T-cell (primary cell): ENCODE results near the gene EMP3. TPM values are rescaled to one million over a fixed set of nuclear protein-coding genes. Genes with fewer than 3 reads are reported as not detected.

Experiments used
- ATAC-seq, 4 experiments: fragments of 200-7000 bp in 3 of 4; fragments of 150-1000 bp in 1 of 4; cut with Tn5 transposase; replicated peaks in 1 of 4; 1 replicate in 3 of 4; 2 replicates in 1 of 4; pipeline ENCODE4 v1.10.0; 2021; ENCODE audit warnings: moderate library complexity in 3 of 4, mild to moderate bottlenecking in 2 of 4, moderate number of reproducible peaks in 1 of 4
- CTCF ChIA-PET, 2 donors: fragments of 300-600 bp; sonication (Branson Sonifier 250); formaldehyde crosslinking; loops; one replicate each; lab custom pipeline; 2022; ENCODE audit warnings: antibody characterized with exemption in 2 of 2; lab: Charles Lee
- POLR2A ChIA-PET, 2 donors: fragments of 300-600 bp; sonication (Branson Sonifier 250); formaldehyde crosslinking; loops; one replicate each; lab custom pipeline; 2022; ENCODE audit warnings: antibody characterized with exemption in 2 of 2; lab: Charles Lee
- DNase-seq, 35 experiments: peaks; one replicate each; pipeline versions ENCODE4 v3.0.0 to v3.0.0-alpha.2; 2013 to 2023
- H3K27ac ChIP-seq: one replicate; pipeline ENCODE4 v1.5.1; 2013; ENCODE audit warnings: low read length
- H3K27me3 ChIP-seq, 2 experiments: replicated peaks in 1 of 2; 1 replicate in 1 of 2; 2 replicates in 1 of 2; pipeline versions ENCODE4 v1.6.1 to v1.7.0; 2013; ENCODE audit warnings: low read length in 1 of 2, mixed read lengths in 1 of 2; ENCODE audit not compliant: control insufficient read depth in 2 of 2, insufficient read depth in 2 of 2; ENCODE audit errors: extremely low read depth in 1 of 2
- H3K36me3 ChIP-seq, 2 donors: 1 replicate in 1 of 2; 2 replicates in 1 of 2; pipeline versions ENCODE4 v1.6.1 to v1.7.0; 2013; ENCODE audit warnings: low read length in 1 of 2; ENCODE audit not compliant: control insufficient read depth in 2 of 2, insufficient read depth in 1 of 2; ENCODE audit errors: extremely low read depth in 1 of 2
- H3K4me1 ChIP-seq, 2 experiments: 1 replicate in 1 of 2; 2 replicates in 1 of 2; pipeline versions ENCODE4 v1.6.1 to v1.7.0; 2013; ENCODE audit warnings: low read length in 2 of 2, mixed read lengths in 1 of 2; ENCODE audit not compliant: insufficient read depth in 2 of 2, control insufficient read depth in 1 of 2; ENCODE audit errors: extremely low read depth in 1 of 2
- H3K4me3 ChIP-seq, 2 donors: 1 replicate in 1 of 2; 2 replicates in 1 of 2; pipeline versions ENCODE4 v1.5.1 to v1.7.0; 2013; ENCODE audit warnings: mild to moderate bottlenecking in 2 of 2, low read length in 1 of 2, moderate library complexity in 1 of 2; ENCODE audit not compliant: control insufficient read depth in 1 of 2; ENCODE audit errors: extremely low read depth in 1 of 2
- H3K9me3 ChIP-seq: 2 replicates; pipeline ENCODE4 v1.7.0; 2013
- H3K27ac Mint-ChIP-seq, 2 donors: one replicate each; pipeline ENCODE4 v1.8.0; 2020 to 2021; ENCODE audit warnings: mild to moderate bottlenecking in 2 of 2, mixed read lengths in 2 of 2
- H3K27me3 Mint-ChIP-seq, 2 donors: one replicate each; pipeline ENCODE4 v1.8.0; 2021 to 2022; ENCODE audit warnings: mixed read lengths in 2 of 2
- H3K36me3 Mint-ChIP-seq: one replicate; pipeline ENCODE4 v1.8.0; 2021; ENCODE audit warnings: mixed read lengths
- H3K4me1 Mint-ChIP-seq, 3 donors: one replicate each; pipeline ENCODE4 v1.8.0; 2020 to 2022; ENCODE audit warnings: mixed read lengths in 3 of 3, mild to moderate bottlenecking in 1 of 3
- H3K4me3 Mint-ChIP-seq, 3 donors: one replicate each; pipeline ENCODE4 v1.8.0; 2020 to 2022; ENCODE audit warnings: mild to moderate bottlenecking in 3 of 3, mixed read lengths in 3 of 3, moderate library complexity in 3 of 3
- H3K9me3 Mint-ChIP-seq, 3 donors: one replicate each; pipeline ENCODE4 v1.8.0; 2020 to 2022; ENCODE audit warnings: mixed read lengths in 3 of 3
- WGBS: methylation state at CpG from one replicate; pipeline ENCODE4 v1.1.5; 2013; ENCODE audit warnings: missing lambda C conversion rate; ENCODE audit not compliant: insufficient coverage; 5-methylcytosine and 5-hydroxymethylcytosine counted together
- total RNA-seq, 35 experiments: library from RNA in 6 of 35; stranded (reverse) in 6 of 35; fragments of 120-200 nt in 1 of 35; gene quantifications; one replicate each; pipeline versions ENCODE4 v1.2.1 to v1.2.4 and lab custom pipeline; 2013 to 2026

EMP3 gene
- total RNA-seq, 5 donors from 2014 or later (not counting 1 experiment from before 2014, with no cell fraction given): 180 to 373 (median 361) TPM

DNA sequence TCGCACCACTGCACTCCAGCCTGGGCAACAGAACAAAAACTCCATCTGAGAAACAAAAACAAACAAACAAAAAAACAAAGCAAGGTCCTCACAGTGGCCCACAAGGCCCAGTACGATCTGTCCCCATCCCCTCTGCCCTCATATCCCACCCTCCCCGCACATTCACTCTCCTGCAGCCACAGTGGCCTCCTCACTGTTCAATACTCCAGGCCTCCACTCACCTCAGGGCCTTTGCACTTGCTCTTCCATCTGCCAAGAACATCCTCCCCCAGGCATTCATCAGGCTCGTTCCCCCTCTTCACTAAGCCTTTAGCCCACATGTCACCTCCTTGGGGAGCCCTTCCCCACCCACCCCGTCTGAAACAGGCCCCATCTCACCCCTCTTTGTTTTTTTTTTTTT, 33.8 kb downstream of the EMP3 start:
- Histone ChIP-seq H3K9me3 (no peaks in the 10 kb centered on the region), H3K36me3 (peaks cover 3 to 4% of the 10 kb centered on the region in 2 donors), H3K4me1 (peaks cover 0 to 11% of the 10 kb centered on the region in 2 experiments), H3K4me3 (no peak overlapping the region), H3K27ac (no peak overlapping the region), H3K27me3 (no peaks in the 10 kb centered on the region)
- ChIA-PET POLR2A (no interaction called here), CTCF (interaction anchor here in 1 of 2 donors (0.6 kb wide), 1 partner anchor 29 kb away, joined by 3 read pairs; no protein-coding TSS in a partner anchor)
- H3K36me3 Mint-ChIP-seq: peaks cover 5% of the 10 kb centered on the region
- no peaks in the 10 kb centered on the region for H3K9me3 Mint-ChIP-seq
- ATAC-seq (no peak), DNase-seq (no peak)
- H3K4me1 Mint-ChIP-seq: peaks cover 12 to 15% (median 14%) of the 10 kb centered on the region in 3 donors
- no peak overlapping the region for H3K4me3 Mint-ChIP-seq
- H3K27ac Mint-ChIP-seq: no peak overlapping the region
- WGBS: 90% methylated on average over 3 of the region's 5 CpGs
- H3K27me3 Mint-ChIP-seq: no peaks in the 10 kb centered on the region

DNA sequence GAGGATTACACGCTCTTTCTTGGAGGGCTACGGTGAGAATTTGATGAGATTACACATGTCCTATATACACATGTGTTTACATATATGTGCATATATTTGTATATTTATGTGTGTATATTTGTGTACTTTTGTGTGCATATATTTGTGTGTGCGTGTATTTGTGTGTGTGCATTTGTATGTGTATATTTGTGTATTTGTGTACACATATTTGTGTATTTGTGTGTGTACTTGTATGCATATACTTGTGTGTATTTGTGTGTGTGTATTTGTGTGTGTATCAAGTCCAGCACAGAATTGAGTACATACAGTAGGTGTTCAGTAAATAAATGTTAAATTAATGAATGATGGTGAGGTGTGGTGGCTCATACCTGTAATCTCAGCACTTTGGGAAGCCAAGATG, 36.6 kb downstream of the EMP3 start:
- Histone ChIP-seq H3K4me1 (peaks cover 3 to 20% of the 10 kb centered on the region in 2 experiments), H3K36me3 (peaks cover 0 to 4% of the 10 kb centered on the region in 2 donors), H3K4me3 (no peak overlapping the region), H3K9me3 (no peaks in the 10 kb centered on the region), H3K27ac (no peak overlapping the region), H3K27me3 (no peaks in the 10 kb centered on the region)
- 93% methylated on average over 1 of the region's 3 CpGs for WGBS
- CTCF ChIA-PET: interaction anchor here in 1 of 2 donors (2.3 kb wide), 1 partner anchor 28 kb away, joined by 32 read pairs; no protein-coding TSS in a partner anchor
- Mint-ChIP-seq H3K27me3 (no peaks in the 10 kb centered on the region), H3K4me3 (peak overlapping the region in 1 of 3 donors; percentile 31), H3K36me3 (peaks cover 5% of the 10 kb centered on the region), H3K4me1 (peaks cover 12 to 22% (median 15%) of the 10 kb centered on the region in 3 donors), H3K27ac (no peak overlapping the region), H3K9me3 (no peaks in the 10 kb centered on the region)
- DNase-seq: no peak
- no peak for ATAC-seq
- POLR2A ChIA-PET: no interaction called here

GRCh38 chr19:48362716-48363499, 37.6 kb downstream of the EMP3 start:
- DNase-seq (peak; percentile 71 to 93 (median 87)), ATAC-seq (peak; percentile 62 to 69 (median 66))
- H3K27ac ChIP-seq: peak overlapping the region; percentile 78
- Mint-ChIP-seq H3K36me3 (peaks cover 5% of the 10 kb centered on the region), H3K4me3 (peak overlapping the region; percentile 88 to 91 (median 88)), H3K27ac (peak overlapping the region; percentile 92 to 96), H3K9me3 (no peaks in the 10 kb centered on the region), H3K27me3 (no peaks in the 10 kb centered on the region), H3K4me1 (peaks cover 12 to 22% (median 15%) of the 10 kb centered on the region in 3 donors)
- POLR2A ChIA-PET: interaction anchor here (0.7 to 0.9 kb wide), 2 partner anchors 105 to 1089 kb away, joined by 3 read pairs; no protein-coding TSS in a partner anchor
- H3K9me3 ChIP-seq: no peaks in the 10 kb centered on the region
- under 1% methylated on average over 24 of the region's 26 CpGs for WGBS
- H3K27me3 ChIP-seq: no peaks in the 10 kb centered on the region
- H3K4me3 ChIP-seq: peak overlapping the region; percentile 71 to 81
- H3K4me1 ChIP-seq: peaks cover 3 to 20% of the 10 kb centered on the region in 2 experiments
- CTCF ChIA-PET: interaction anchor here (0.6 to 2.3 kb wide), 6 partner anchors 29 to 814 kb away, joined by 3 to 32 read pairs (median 5); no protein-coding TSS in a partner anchor
- peaks cover 0 to 4% of the 10 kb centered on the region in 2 donors for H3K36me3 ChIP-seq

DNA sequence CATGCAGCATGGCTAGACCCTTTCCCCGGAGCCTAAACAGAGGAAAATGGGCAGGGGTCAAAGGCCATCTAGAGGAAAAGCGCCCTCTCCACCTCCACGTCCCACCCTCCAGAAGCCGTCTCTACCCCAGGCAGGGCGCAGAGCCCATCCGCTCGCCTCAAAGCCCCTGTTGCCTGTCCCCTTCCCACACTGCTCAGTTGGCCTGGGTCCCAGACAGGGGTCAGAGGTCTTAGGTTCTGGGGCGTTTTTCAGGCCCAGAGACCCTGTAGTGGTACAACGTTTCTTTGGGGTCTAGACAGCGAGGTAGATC, 38.1 kb downstream of the EMP3 start:
- Mint-ChIP-seq H3K4me3 (peak overlapping the region; percentile 88 to 91 (median 88)), H3K36me3 (peaks cover 3% of the 10 kb centered on the region), H3K4me1 (peaks cover 12 to 22% (median 15%) of the 10 kb centered on the region in 3 donors), H3K27ac (peak overlapping the region; percentile 92 to 96), H3K27me3 (no peaks in the 10 kb centered on the region), H3K9me3 (no peaks in the 10 kb centered on the region)
- ATAC-seq (peak in 2 of 4 experiments; percentile 13 to 14), DNase-seq (peak in 5 of 35 experiments; percentile 1 to 22 (median 16))
- Histone ChIP-seq H3K27me3 (no peaks in the 10 kb centered on the region), H3K27ac (peak overlapping the region; percentile 78), H3K36me3 (peaks cover 0 to 4% of the 10 kb centered on the region in 2 donors), H3K4me1 (peaks cover 3 to 20% of the 10 kb centered on the region in 2 experiments), H3K4me3 (peak overlapping the region; percentile 71 to 81), H3K9me3 (no peaks in the 10 kb centered on the region)
- POLR2A ChIA-PET: interaction anchor here in 1 of 2 donors (0.5 to 1.5 kb wide), 4 partner anchors 31 to 1552 kb away, joined by 3 to 11 read pairs (median 7); no protein-coding TSS in a partner anchor
- 3% methylated on average over 8 of the region's 10 CpGs for WGBS
- CTCF ChIA-PET: interaction anchor here (0.6 to 2.3 kb wide), 15 partner anchors 27 to 1294 kb away, joined by 3 to 32 read pairs (median 5); partner anchors contain the start of genes KDELR1 (in 2 of the 2), DHX34 (in 1 of the 2), GYS1 (in 1 of the 2) and RUVBL2 (in 1 of the 2)

DNA sequence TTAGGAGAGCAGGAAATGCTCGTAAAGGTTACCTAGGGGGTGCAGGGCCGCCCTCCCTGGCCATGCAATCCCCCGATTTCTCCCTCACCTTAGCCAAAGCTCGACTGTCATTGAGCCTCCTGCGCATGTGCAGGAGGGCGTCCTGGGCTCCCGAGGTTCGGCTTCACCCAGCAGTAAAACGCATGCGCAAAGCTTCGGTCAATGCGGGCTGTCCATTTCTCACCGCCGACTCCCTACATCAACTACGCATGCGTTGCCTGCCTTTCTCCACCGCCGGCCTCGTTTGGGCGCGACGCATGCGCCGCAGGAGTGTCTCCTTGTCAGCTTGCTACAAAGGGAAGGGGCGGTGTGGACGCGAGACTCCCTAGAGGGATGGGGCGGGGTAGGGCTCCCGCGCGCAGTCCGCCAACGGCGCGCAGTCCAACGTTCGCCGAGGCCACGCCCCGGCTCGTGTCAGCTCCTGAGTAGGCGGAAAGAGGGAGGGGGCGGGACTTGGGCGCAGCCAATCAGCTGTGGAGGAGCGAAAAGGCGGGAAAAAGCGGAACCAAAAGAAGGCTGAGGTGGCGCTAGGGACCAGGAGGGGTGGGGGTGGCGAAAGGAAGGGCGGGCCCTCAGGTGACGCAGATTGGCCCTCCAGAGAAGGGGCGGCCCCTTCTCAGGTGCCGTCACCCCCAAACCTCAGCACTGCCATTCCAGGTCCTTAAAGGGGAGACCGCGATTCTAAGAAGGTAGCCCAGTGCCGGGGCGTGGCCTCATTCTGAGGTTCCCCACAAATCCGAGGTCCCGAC, 38.7 kb downstream of the EMP3 start, which contains the start of the genes SYNGR4 and TMEM143:
TSS of gene SYNGR4 (plus strand) at position 558 of the 788 bp plus-strand sequence. CDS start 1,476 bp downstream, outside the sequence.
TSS of gene TMEM143 (minus strand) at position 131 of the 788 bp plus-strand sequence. CDS start at position 111, 20 bp downstream.
- peak; percentile 87 to 93 (median 91) for ATAC-seq
- WGBS: 0% methylated on average over 44 of the region's 59 CpGs
- H3K4me1 Mint-ChIP-seq: peaks cover 12 to 22% (median 15%) of the 10 kb centered on the region in 3 donors
- no peaks in the 10 kb centered on the region for H3K27me3 Mint-ChIP-seq
- Histone ChIP-seq H3K9me3 (no peaks in the 10 kb centered on the region), H3K4me1 (peaks cover 3 to 20% of the 10 kb centered on the region in 2 experiments), H3K27me3 (no peaks in the 10 kb centered on the region), H3K4me3 (peak within 1 kb of the TSS; percentile 71 to 81), H3K36me3 (peaks cover 0 to 4% of the 10 kb centered on the region in 2 donors), H3K27ac (peak within 1 kb of the TSS; percentile 78)
- no peaks in the 10 kb centered on the region for H3K9me3 Mint-ChIP-seq
- peak; percentile 95 to 100 (median 98) for DNase-seq
- no peaks in the 10 kb centered on the region for H3K36me3 Mint-ChIP-seq
- ChIA-PET CTCF (interaction anchor here (0.6 to 2.3 kb wide), 21 partner anchors 11 to 1294 kb away, joined by 3 to 32 read pairs (median 4); partner anchors contain the start of genes KDELR1 (in 2 of the 2), DHX34 (in 1 of the 2), GYS1 (in 1 of the 2) and RUVBL2 (in 1 of the 2)), POLR2A (interaction anchor here (0.5 to 1.5 kb wide), 8 partner anchors 31 to 1552 kb away, joined by 3 to 11 read pairs (median 5); partner anchors contain the start of gene PNKP (in 1 of the 2))
- H3K4me3 Mint-ChIP-seq: peak within 1 kb of the TSS; percentile 88 to 91 (median 88)
- peak within 1 kb of the TSS; percentile 92 to 96 for H3K27ac Mint-ChIP-seq
